Measurements from ENCODE around the gene OSBPL8.

- no peak for TF ChIP-seq CTCF (IDR thresholded peaks at IDR 0.05)
- no peak for TF ChIP-seq POLR2A (IDR thresholded peaks at IDR 0.05)
These were observed 8.6 kb upstream of the OSBPL8 start for GRCh38 chr12:76568130-76568529.

Measured in lower leg skin (tissue), 3 donors.